ENCODE data around the gene RASAL2. TPM values are rescaled to one million over a fixed set of nuclear protein-coding genes. Genes with fewer than 3 reads are reported as not detected.
"Not testable (repeated sequence)": the region's sequence is repeated elsewhere in the genome, so short reads cannot be mapped to it uniquely, and the experiment has no call there.

The RASAL2 gene
- total RNA-seq, 1 donor from 2014 or later, result not detected

DNA sequence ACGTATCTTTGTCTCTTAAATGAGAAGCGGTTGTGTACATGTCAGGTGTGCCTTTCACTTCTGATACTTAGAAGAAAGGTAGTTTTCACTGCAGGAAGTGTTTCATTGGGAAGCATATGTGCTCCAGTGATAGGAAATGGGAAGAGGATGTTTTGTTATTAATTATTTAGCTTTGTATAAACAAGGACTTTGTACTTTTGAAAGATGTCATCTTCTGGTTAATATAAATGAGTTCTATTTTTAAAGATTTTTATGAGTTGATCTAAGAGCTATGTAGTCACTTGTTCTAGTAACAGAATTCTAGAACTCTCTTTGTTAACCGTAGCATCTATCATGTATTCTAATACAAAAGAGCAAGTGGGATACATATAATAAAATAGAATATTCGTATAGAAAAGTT lies 130.5 kb downstream of the RASAL2 start:
- H3K27ac Mint-ChIP-seq, result no peak overlapping the region

DNA sequence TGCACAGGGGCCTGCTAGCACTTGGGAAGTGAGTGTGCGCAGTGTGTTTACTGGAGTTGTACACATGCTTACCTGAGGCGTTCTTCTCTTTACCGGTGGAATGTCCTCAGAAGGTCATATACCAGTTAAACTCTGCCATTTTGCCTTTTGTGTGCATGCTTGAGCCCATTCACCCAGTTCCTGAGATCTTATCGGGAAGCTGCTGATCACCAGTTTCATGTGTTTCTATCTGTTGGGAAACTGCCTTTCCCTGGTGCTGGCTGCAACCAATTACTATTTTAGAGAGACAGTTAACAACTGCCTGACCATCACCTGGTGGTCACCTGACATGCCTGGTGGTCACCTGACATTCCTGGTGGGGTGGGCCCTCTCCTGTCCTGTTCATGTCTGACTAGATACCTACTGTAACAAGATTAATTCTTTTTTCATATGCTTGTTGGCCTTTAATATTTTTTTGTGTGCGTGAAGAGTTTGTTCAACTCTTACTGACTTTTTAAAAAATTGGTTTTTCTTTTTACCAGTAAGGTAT lies 137.0 kb downstream of the RASAL2 start:
- Mint-ChIP-seq H3K4me3 (no peak overlapping the region), H3K27ac (no peak overlapping the region), H3K9me3 (no peaks in the 10 kb centered on the region), H3K4me1 (no peaks in the 10 kb centered on the region), H3K36me3 (ENCODE audit: low read depth) (no peaks in the 10 kb centered on the region), H3K27me3 (no peaks in the 10 kb centered on the region)
- intact Hi-C loops (cut with micrococcal nuclease), result no loop called here
- no peak for DNase-seq

More for the DNA sequence above, 130.5 kb downstream of the RASAL2 start:
- no peak for DNase-seq
- no peaks in the 10 kb centered on the region for H3K9me3 Mint-ChIP-seq
- no peak overlapping the region for H3K4me3 Mint-ChIP-seq
- no peaks in the 10 kb centered on the region for H3K36me3 Mint-ChIP-seq (ENCODE audit: low read depth)
- intact Hi-C loops (cut with micrococcal nuclease), result no loop called here
- H3K27me3 Mint-ChIP-seq, result no peaks in the 10 kb centered on the region
- H3K4me1 Mint-ChIP-seq, result no peaks in the 10 kb centered on the region

DNA sequence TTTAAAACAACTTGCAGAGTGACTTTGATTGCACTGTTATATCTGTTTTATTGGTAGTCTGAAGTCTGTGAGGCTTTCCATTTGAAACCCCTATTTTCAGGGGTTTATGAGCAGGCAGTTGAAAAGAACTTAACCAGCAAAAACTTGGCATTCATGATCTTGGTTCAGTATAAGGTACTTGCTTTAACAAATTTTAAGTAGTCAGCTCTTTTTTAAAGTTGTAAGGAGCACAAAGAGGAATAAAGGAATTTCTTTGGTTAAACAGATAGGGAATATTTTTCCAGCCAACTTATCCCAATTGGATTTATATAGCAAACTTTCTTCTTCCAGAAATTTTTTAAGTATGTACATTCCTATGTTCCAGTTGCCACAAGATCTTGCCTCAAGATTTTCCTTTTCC lies 138.2 kb downstream of the RASAL2 start:
- DNase-seq, result no peak
- no peaks in the 10 kb centered on the region for H3K36me3 Mint-ChIP-seq (ENCODE audit: low read depth)
- no peaks in the 10 kb centered on the region for H3K4me1 Mint-ChIP-seq
- no peaks in the 10 kb centered on the region for H3K27me3 Mint-ChIP-seq
- no peak overlapping the region for H3K4me3 Mint-ChIP-seq
- intact Hi-C loops (cut with micrococcal nuclease), result no loop called here
- H3K9me3 Mint-ChIP-seq, result no peaks in the 10 kb centered on the region
- no peak overlapping the region for H3K27ac Mint-ChIP-seq

DNA sequence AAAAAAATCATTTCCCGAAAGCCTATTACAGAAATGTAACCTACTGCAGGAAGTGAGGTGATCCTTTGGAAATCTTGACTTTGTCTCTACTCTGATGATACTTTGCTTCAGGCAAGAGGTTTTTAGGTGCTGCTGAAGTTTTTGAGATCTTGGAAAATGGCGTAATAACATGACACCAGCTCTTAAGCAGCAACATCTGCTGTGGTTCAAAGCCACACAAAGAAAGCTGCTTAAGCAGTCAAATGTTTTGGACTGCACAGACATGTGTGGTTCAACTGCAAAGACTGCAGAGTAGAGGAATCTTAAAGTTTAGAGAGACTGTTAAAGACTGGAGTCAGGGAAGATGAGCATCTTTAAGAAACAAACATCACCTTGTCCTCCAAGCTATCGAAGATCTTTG lies 139.0 kb downstream of the RASAL2 start:
- Mint-ChIP-seq H3K4me3 (no peak overlapping the region), H3K27me3 (no peaks in the 10 kb centered on the region), H3K36me3 (ENCODE audit: low read depth) (no peaks in the 10 kb centered on the region), H3K9me3 (no peaks in the 10 kb centered on the region), H3K4me1 (no peaks in the 10 kb centered on the region), H3K27ac (no peak overlapping the region)
- no peak for DNase-seq
- intact Hi-C loops (cut with micrococcal nuclease), result no loop called here

DNA sequence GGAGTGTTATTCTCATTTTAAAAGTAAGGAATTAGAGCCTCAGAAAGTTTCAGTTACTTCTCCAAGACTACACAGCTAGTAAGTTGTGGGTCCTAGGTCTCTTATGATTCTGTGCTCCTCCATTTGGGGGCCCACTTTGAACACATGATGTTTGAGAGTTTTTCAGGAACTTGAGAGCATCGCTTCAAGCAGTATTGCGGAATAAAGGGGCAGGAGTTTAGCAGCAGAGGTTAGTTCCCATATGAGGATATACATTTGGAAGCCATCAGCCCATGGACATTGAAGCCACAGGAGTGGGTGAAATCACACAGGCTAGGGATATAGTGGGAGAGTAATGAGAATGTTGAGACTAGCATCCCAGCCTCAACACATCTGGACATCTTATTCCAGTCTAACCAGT lies 143.2 kb downstream of the RASAL2 start:
- no peaks in the 10 kb centered on the region for H3K27me3 Mint-ChIP-seq
- no peak overlapping the region for H3K4me3 Mint-ChIP-seq
- H3K4me1 Mint-ChIP-seq, result no peaks in the 10 kb centered on the region
- H3K36me3 Mint-ChIP-seq (ENCODE audit: low read depth), result no peaks in the 10 kb centered on the region
- no peak for DNase-seq
- intact Hi-C loops (cut with micrococcal nuclease), result no loop called here
- no peaks in the 10 kb centered on the region for H3K9me3 Mint-ChIP-seq
- H3K27ac Mint-ChIP-seq, result no peak overlapping the region

DNA sequence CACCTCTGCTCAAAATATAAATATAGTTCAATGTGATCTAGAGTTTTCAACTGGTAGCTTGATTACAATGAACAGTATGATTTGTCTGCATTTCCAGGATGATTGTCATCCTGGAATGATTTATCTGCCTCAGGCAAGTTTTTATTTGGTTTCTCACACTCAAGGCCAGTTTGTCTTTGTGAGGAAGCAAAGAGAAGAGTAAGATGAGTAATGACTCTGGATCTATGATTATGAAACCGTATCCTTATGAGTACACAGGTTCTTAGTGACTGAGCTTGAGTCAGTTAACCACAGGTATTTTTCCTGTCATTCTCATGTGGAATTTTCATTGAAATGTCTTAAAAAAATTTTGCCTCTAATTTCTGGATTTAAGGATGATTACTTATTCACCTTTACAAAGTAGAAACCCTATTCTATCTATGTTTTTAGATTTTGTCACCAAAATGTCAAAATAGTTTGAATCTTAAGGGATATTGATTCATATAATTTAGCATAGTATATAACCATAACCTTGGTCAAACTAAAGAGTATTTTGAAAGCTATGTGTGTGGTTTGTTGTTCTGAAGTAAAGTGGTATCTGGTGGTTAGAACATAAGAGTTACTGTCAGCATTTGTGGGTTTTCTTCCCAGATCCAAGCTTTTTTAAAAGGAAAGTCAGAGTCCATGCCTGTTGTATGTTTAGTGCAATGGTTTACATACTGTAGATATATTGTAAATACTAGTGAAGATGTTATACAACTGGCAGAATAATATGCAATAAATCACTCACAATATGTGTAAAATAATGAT lies 145.0 kb downstream of the RASAL2 start:
- H3K27me3 Mint-ChIP-seq, result no peaks in the 10 kb centered on the region

DNA sequence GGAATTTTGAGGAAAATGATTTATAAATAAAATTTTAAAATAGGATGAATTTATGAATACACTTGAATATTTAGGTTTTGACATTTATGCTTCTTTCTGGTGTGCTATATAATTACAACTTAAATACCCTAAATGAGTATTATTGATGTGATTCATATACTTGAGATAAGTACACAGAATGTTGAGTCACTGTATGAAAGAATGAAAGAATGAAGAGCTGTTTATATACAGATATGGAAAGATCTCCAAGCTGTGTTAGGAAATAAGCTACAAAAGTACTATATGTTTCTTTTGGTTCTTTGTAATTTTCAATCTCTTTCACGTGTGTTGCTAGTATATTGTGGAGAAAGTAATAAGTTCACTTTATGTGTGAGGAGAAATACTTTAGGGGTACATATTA lies 147.2 kb downstream of the RASAL2 start:
- Mint-ChIP-seq H3K4me1 (no peaks in the 10 kb centered on the region), H3K27ac (no peak overlapping the region), H3K9me3 (no peaks in the 10 kb centered on the region), H3K4me3 (no peak overlapping the region), H3K36me3 (ENCODE audit: low read depth) (no peaks in the 10 kb centered on the region), H3K27me3 (no peaks in the 10 kb centered on the region)
- intact Hi-C loops (cut with micrococcal nuclease), result no loop called here
- DNase-seq, result no peak

More for the DNA sequence above, 145.0 kb downstream of the RASAL2 start:
- Mint-ChIP-seq H3K27ac (no peak overlapping the region), H3K9me3 (no peaks in the 10 kb centered on the region), H3K36me3 (ENCODE audit: low read depth) (no peaks in the 10 kb centered on the region), H3K4me1 (no peaks in the 10 kb centered on the region), H3K4me3 (no peak overlapping the region)
- intact Hi-C loops (cut with micrococcal nuclease), result no loop called here
- DNase-seq, result no peak

DNA sequence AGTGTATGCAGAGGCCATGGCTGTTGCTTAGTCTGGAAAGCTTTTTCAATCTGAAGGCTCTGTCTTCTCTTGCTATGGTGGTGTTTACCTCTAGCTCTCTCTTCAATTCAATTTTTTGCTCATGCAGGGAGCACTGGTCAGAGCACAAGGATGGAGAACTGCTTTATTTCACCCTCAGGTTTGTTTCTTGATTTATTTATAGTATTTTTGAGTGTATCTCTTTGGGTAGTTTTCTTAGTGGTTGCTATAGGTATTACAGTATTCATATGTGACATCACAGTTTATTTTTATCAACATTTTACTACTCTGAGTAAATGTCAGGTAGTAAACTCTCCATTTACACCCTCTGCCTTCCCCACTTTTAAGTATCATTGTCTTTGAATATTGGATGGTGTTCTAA lies 147.9 kb downstream of the RASAL2 start:
- Mint-ChIP-seq H3K27ac (no peak overlapping the region), H3K9me3 (no peaks in the 10 kb centered on the region), H3K36me3 (ENCODE audit: low read depth) (no peaks in the 10 kb centered on the region), H3K4me3 (no peak overlapping the region), H3K4me1 (no peaks in the 10 kb centered on the region), H3K27me3 (no peaks in the 10 kb centered on the region)
- no peak for DNase-seq
- intact Hi-C loops (cut with micrococcal nuclease), result no loop called here

DNA sequence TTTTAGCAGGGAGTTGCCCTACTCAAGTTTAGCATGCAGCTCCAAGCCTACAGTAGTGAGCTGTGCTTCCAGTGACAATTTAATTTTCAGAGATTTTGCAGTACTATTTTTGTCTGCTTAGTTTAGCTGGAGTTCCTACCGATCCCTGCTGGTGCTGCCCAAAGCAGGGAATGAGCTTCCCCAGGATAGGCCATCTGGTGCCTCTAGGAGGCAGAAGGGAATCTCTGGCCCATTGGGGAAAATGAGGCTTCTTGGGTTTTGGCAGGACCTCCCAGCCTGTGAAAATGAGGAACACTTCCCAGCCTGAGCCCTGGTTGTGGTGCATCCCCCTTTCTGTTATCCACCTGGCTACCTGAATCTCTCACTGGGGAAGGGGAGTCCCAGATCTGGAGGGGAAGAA lies 149.2 kb downstream of the RASAL2 start:
- Mint-ChIP-seq H3K27me3 (no peaks in the 10 kb centered on the region), H3K27ac (no peak overlapping the region), H3K9me3 (peaks cover 8% of the 10 kb centered on the region), H3K36me3 (ENCODE audit: low read depth) (no peaks in the 10 kb centered on the region), H3K4me1 (no peaks in the 10 kb centered on the region), H3K4me3 (no peak overlapping the region)
- intact Hi-C loops (cut with micrococcal nuclease), result no loop called here
- no peak for DNase-seq

DNA sequence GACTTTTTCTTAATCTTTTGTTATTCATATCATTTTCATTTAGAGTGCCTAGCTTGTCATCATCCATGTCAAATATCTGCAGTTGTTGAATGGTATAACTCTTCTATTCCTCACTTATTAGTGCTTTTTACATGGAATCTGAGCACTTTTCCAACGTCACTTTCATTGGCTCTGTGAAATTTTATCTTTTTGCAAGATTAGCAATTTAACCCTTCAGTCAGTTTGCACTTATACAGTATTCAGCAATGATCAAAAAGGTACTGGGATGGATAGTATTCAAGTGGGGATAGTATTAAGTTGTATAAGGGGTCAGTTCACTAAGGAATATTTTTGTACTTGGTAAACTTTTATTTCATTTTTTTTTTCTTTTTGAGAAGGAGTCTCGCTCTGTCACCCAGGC lies 150.0 kb downstream of the RASAL2 start:
- Mint-ChIP-seq H3K4me3 (no peak overlapping the region), H3K27ac (no peak overlapping the region), H3K4me1 (no peaks in the 10 kb centered on the region), H3K27me3 (no peaks in the 10 kb centered on the region), H3K9me3 (peaks cover 9% of the 10 kb centered on the region), H3K36me3 (ENCODE audit: low read depth) (no peaks in the 10 kb centered on the region)
- DNase-seq, result no peak
- intact Hi-C loops (cut with micrococcal nuclease), result no loop called here

DNA sequence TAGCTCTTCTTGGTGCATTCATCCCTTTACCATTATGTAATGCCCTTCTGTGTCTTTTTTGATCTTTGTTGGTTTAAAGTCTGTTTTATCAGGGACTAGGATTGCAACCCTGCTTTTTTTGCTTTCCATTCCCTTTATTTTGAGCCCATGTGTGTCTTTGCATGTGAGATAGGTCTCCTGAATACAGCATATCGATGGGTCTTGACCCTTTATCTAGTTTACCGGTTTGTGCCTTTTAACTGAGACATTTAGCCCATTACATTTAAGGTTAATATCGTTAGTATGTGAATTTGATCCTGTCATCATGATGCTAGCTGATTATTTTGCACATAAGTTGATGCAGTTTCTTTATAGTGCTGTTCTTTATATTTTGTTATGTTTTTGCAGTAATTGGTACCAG lies 154.4 kb downstream of the RASAL2 start:
- H3K4me3 Mint-ChIP-seq; intact Hi-C loops (cut with micrococcal nuclease); H3K36me3 Mint-ChIP-seq (ENCODE audit: low read depth); H3K27ac Mint-ChIP-seq; H3K27me3 Mint-ChIP-seq; H3K4me1 Mint-ChIP-seq; DNase-seq: not testable (repeated sequence)
- peaks cover 13% of the 10 kb centered on the region for H3K9me3 Mint-ChIP-seq

DNA sequence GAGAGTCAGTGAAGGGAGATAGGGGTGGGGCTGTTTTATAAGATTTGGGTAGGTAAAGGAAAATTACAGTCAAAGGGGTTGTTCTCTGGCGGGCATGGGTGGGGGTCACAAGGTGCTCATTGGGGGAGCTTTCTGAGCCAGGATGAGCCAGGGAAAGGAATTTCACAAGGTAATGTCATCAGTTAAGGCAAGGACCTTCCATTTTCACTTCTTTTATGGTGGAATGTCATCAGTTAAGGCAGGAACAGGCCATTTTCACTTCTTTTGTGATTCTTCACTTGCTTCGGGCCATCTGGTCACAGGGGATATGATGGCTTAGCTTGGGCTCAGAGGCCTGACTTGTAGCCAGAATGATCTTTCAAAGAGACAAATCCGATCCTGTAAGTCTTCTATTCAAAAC lies 159.7 kb downstream of the RASAL2 start:
- H3K36me3 Mint-ChIP-seq (ENCODE audit: low read depth); H3K4me1 Mint-ChIP-seq; DNase-seq; H3K27ac Mint-ChIP-seq; H3K9me3 Mint-ChIP-seq; H3K27me3 Mint-ChIP-seq; H3K4me3 Mint-ChIP-seq; intact Hi-C loops (cut with micrococcal nuclease): not testable (repeated sequence)

DNA sequence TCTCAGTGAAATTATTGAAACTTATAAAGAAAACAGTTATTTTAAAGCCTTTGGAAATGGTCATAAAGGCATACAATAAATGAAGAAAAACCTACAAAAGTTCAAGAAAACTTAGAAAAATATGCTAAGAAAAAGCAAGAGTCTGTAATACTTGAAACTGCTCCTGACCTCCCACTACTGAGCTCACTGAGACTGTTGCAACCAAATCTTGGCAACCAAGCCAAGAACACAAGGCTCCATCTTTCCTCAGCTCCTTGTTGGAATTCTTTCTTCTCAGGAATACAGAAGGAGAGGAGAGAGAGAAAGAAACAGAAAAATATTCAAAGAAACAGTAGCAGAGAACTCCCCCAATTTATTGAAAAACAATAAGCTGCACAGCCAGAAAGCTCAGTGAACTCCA lies 160.5 kb downstream of the RASAL2 start:
- H3K36me3 Mint-ChIP-seq (ENCODE audit: low read depth), result no peaks in the 10 kb centered on the region
- H3K27ac Mint-ChIP-seq, result no peak overlapping the region
- no peaks in the 10 kb centered on the region for H3K4me1 Mint-ChIP-seq
- intact Hi-C loops (cut with micrococcal nuclease), result no loop called here
- no peak for DNase-seq
- H3K4me3 Mint-ChIP-seq, result no peak overlapping the region
- H3K9me3 Mint-ChIP-seq, result peaks cover 3% of the 10 kb centered on the region
- no peaks in the 10 kb centered on the region for H3K27me3 Mint-ChIP-seq

DNA sequence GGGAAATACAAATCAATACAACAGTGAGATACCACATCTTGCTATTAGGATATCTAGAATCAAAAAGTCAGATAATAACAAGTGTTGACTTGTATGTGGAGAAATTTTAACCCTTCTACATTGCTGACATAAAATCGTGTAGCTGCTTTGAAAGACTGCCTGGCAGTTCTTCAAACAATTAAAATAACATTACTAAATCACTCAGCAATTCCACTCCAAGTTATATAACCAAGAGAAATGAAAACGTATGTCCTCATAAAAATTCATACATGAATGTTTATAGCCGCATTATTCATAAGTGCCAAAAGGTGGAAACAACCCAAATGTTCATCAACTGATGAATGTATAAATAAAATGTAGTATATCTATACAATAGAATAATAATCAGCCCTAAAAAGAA lies 164.6 kb downstream of the RASAL2 start:
- Mint-ChIP-seq H3K27ac (no peak overlapping the region), H3K27me3 (no peaks in the 10 kb centered on the region), H3K4me3 (no peak overlapping the region), H3K9me3 (peaks cover 3% of the 10 kb centered on the region), H3K36me3 (ENCODE audit: low read depth) (no peaks in the 10 kb centered on the region), H3K4me1 (no peaks in the 10 kb centered on the region)
- no peak for DNase-seq
- intact Hi-C loops (cut with micrococcal nuclease), result no loop called here

DNA sequence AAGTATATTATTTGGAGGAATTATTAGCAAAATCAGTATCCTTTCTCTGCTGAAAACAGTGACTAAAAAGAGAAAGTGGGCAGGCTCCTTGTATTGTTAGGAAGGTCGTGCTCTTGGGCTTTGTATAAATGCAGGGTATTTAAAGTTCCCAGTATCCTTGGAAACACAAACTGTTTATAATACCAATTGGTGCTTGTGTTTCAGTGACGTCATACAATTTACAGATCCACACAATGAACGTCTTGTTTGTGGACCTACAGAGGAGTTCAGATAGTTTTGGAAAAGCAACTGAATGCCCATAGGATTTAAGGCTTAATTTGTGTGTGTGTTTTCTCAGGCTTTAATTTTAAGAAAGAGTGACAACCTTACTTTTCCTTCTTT lies 168.2 kb downstream of the RASAL2 start:
- intact Hi-C loops (cut with micrococcal nuclease), result no loop called here
- H3K36me3 Mint-ChIP-seq (ENCODE audit: low read depth), result no peaks in the 10 kb centered on the region
- H3K27me3 Mint-ChIP-seq, result no peaks in the 10 kb centered on the region
- no peak overlapping the region for H3K4me3 Mint-ChIP-seq
- no peaks in the 10 kb centered on the region for H3K4me1 Mint-ChIP-seq
- H3K27ac Mint-ChIP-seq, result no peak overlapping the region
- no peaks in the 10 kb centered on the region for H3K9me3 Mint-ChIP-seq
- no peak for DNase-seq

All from activated CD4-positive, alpha-beta T cell treated with anti-CD3 and anti-CD28 coated beads, Interleukin-2, amount 10 ng/mL, durations not matched to agents 24 days and 14 days (primary cell).